Right lobe of liver (tissue), 6 donors: Measurements from ENCODE around the gene CLEC16A. TPM values are rescaled to one million over a fixed set of nuclear protein-coding genes. Genes with fewer than 3 reads are reported as not detected.

Source experiments
- ATAC-seq, 4 donors: fragments of 200-7000 bp; cut with Tn5 transposase; one replicate each; pipeline ENCODE4 v1.9.1; 2020; ENCODE audit warnings: mild to moderate bottlenecking in 4 of 4, moderate library complexity in 4 of 4
- DNase-seq, 3 donors: peaks; one replicate each; pipeline ENCODE4 v3.0.0-alpha.2; 2020
- H3K27ac ChIP-seq, 3 donors: fragments of 200-600 bp; one replicate each; pipeline ENCODE4 v1.8.0; 2022
- H3K27me3 ChIP-seq, 2 donors: fragments of 200-600 bp; one replicate each; pipeline ENCODE4 v1.8.0; 2022
- H3K36me3 ChIP-seq, 4 donors: fragments of 200-600 bp; sonication (generic) in 1 of 4; one replicate each; pipeline versions ENCODE4 v1.5.1 to v1.8.0; 2017 to 2022; ENCODE audit warnings: control low read depth in 1 of 4
- H3K4me1 ChIP-seq, 4 donors: fragments of 200-600 bp; sonication (generic) in 1 of 4; one replicate each; pipeline versions ENCODE4 v1.5.1 to v1.8.0; 2017 to 2022; ENCODE audit warnings: control low read depth in 1 of 4
- H3K4me3 ChIP-seq, 3 donors: fragments of 200-600 bp; one replicate each; pipeline ENCODE4 v1.8.0; 2022
- H3K9me3 ChIP-seq, 4 donors: fragments of 200-600 bp; sonication (generic) in 1 of 4; one replicate each; pipeline versions ENCODE4 v1.5.1 to v1.8.0; 2017 to 2022; ENCODE audit warnings: control low read depth in 1 of 4
- POLR2A ChIP-seq: fragments of 450-650 bp; IDR thresholded peaks from one replicate; pipeline ENCODE4 v1.6.1; 2017; ENCODE audit warnings: antibody characterized with exemption, mild to moderate bottlenecking
- WGBS: methylation state at CpG from one replicate; pipeline ENCODE4 v1.1.6; 2018; ENCODE audit warnings: low coverage, low lambda C conversion rate; ENCODE audit not compliant: insufficient coverage; ENCODE audit errors: missing lambda C conversion rate; 5-methylcytosine and 5-hydroxymethylcytosine counted together
- intact Hi-C, 2 donors: fragments of 100-400 bp; cut with DNase I; formaldehyde crosslinking; loops; one replicate each; pipeline versions ENCODE4 v1.11.2 to v1.14.1; 2022
- total RNA-seq, 6 experiments: library from RNA; depleted of rRNA in 2 of 6; stranded (reverse); fragments of >200 nt in 2 of 6; fragmentation: NEBNext Ultra II Directional in 3 of 6; extraction: Animal tissue kit (Norgen Biotek cat#: 25700) in 3 of 6; gene quantifications; one replicate each; pipeline versions ENCODE4 v1.1.0 to v1.2.4, GENCODE V29; 2016 to 2023
- TF ChIP-seq, protein P1 (sequence below), 4 donors: fragments of 200-600 bp in 3 of 4; fragments of 450-650 bp in 1 of 4; IDR thresholded peaks; one replicate each; pipeline versions ENCODE4 v1.5.1 to v1.8.0; 2016 to 2022; ENCODE audit warnings: antibody characterized with exemption in 4 of 4, mild to moderate bottlenecking in 2 of 4
- donor health status: DM: no; HTN: yes; CAD: no.
- donor health status: DM: no; HTN: no; CAD: no.
- donor health status: DM: no; HTN: no; CAD: no.
- donor health status: DM: no; HTN: yes; CAD: no.
- donor health status: DM: no; HTN: yes; CAD: no.

Gene CLEC16A
- total RNA-seq, 6 experiments from 2014 or later = 15.2 to 25.9 (median 19.8) TPM

GRCh38 chr16:11082860-11083388 is 138.6 kb downstream of the CLEC16A start:
- 100% methylated on average over 1 of the region's 2 CpGs for WGBS
- ATAC-seq = no peak
- no peaks in the 10 kb centered on the region for H3K4me1 ChIP-seq
- no peaks in the 10 kb centered on the region for H3K9me3 ChIP-seq
- no peaks in the 10 kb centered on the region for H3K27me3 ChIP-seq
- no peak overlapping the region for H3K27ac ChIP-seq
- no peak for DNase-seq
- no peak overlapping the region for H3K4me3 ChIP-seq
- no peaks in the 10 kb centered on the region for H3K36me3 ChIP-seq
- intact Hi-C loops = no loop called here
- TF ChIP-seq, protein P1, sequence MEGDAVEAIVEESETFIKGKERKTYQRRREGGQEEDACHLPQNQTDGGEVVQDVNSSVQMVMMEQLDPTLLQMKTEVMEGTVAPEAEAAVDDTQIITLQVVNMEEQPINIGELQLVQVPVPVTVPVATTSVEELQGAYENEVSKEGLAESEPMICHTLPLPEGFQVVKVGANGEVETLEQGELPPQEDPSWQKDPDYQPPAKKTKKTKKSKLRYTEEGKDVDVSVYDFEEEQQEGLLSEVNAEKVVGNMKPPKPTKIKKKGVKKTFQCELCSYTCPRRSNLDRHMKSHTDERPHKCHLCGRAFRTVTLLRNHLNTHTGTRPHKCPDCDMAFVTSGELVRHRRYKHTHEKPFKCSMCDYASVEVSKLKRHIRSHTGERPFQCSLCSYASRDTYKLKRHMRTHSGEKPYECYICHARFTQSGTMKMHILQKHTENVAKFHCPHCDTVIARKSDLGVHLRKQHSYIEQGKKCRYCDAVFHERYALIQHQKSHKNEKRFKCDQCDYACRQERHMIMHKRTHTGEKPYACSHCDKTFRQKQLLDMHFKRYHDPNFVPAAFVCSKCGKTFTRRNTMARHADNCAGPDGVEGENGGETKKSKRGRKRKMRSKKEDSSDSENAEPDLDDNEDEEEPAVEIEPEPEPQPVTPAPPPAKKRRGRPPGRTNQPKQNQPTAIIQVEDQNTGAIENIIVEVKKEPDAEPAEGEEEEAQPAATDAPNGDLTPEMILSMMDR (IDR thresholded peaks at IDR 0.05) = no peak
- TF ChIP-seq POLR2A = no peak

- ATAC-seq (no peak), DNase-seq (no peak)
- intact Hi-C loops = no loop called here
- no peak for TF ChIP-seq POLR2A
- TF ChIP-seq, protein P1 (IDR thresholded peaks at IDR 0.05) = no peak
- Histone ChIP-seq H3K36me3 (no peaks in the 10 kb centered on the region), H3K4me1 (no peaks in the 10 kb centered on the region), H3K4me3 (no peak overlapping the region), H3K27ac (no peak overlapping the region), H3K27me3 (no peaks in the 10 kb centered on the region), H3K9me3 (no peaks in the 10 kb centered on the region)
- WGBS = 89% methylated on average over 7 of the region's 11 CpGs
Observed at GRCh38 chr16:11084484-11084875, 140.1 kb downstream of the CLEC16A start.

DNA sequence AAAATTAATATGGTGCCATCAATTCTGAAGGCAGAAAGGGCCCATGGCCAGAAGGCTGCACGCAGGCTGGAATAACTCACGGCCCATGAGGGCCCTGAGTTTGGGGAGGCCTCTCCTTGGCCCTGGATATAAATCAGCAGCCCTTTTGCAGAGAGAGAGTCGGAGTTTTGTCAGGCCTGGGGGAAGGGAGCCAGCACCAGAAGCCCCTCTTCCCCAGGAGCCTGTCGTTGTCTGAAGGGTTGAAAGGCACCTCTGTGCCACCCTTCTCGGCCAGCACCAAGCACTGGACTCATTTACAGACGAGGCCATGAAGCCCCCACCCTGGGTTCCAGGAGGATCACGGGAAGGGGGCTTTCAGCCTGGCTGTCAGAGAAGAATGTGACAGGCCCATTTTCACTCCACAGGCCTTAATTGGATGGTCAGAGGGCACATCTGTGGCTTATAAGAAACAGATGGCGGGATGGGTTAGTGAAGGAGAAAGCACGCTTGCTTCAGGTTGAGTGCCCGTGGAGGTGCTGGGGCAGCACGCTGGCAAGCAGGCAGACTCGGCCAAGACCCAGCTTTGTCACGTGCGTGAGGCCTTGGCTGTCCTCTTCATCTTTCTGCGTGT is 140.6 kb downstream of the CLEC16A start:
- intact Hi-C loops = no loop called here
- no peaks in the 10 kb centered on the region for H3K4me1 ChIP-seq
- WGBS = 100% methylated on average over 4 of the region's 15 CpGs
- H3K27me3 ChIP-seq = no peaks in the 10 kb centered on the region
- no peaks in the 10 kb centered on the region for H3K36me3 ChIP-seq
- ATAC-seq (no peak), DNase-seq (no peak)
- H3K4me3 ChIP-seq = no peak overlapping the region
- TF ChIP-seq, protein P1 (IDR thresholded peaks at IDR 0.05) = no peak
- no peak for TF ChIP-seq POLR2A
- no peaks in the 10 kb centered on the region for H3K9me3 ChIP-seq
- H3K27ac ChIP-seq = no peak overlapping the region

- intact Hi-C loops = no loop called here
- no peak for DNase-seq
- no peaks in the 10 kb centered on the region for H3K4me1 ChIP-seq
- H3K4me3 ChIP-seq = no peak overlapping the region
- H3K36me3 ChIP-seq = no peaks in the 10 kb centered on the region
- no peak overlapping the region for H3K27ac ChIP-seq
- no CpG with 5 or more reads among the region's 5 CpGs for WGBS
- TF ChIP-seq, protein P1 (IDR thresholded peaks at IDR 0.05) = no peak
- no peak for TF ChIP-seq POLR2A
- no peaks in the 10 kb centered on the region for H3K9me3 ChIP-seq
- no peak for ATAC-seq
- no peaks in the 10 kb centered on the region for H3K27me3 ChIP-seq
Observed at GRCh38 chr16:11085916-11086315, 141.6 kb downstream of the CLEC16A start.
